Peyer's patch (tissue), 4 donors: ENCODE results near the gene KIAA0040. TPM values are rescaled to one million over a fixed set of nuclear protein-coding genes. Genes with fewer than 3 reads are reported as not detected.

Experiments
- DNase-seq, 3 donors: peaks; one replicate each; pipeline ENCODE4 v3.0.0-alpha.2; 2017 to 2019
- H3K27ac ChIP-seq, 4 donors: fragments of 200-600 bp; sonication (generic); one replicate each; pipeline ENCODE4 v1.5.1; 2016 to 2019
- H3K27me3 ChIP-seq, 2 donors: fragments of 200-600 bp; sonication (generic); one replicate each; pipeline ENCODE4 v1.5.1; 2019
- H3K36me3 ChIP-seq, 3 donors: fragments of 200-600 bp; sonication (generic); one replicate each; pipeline ENCODE4 v1.5.1; 2016 to 2019
- H3K4me1 ChIP-seq, 4 donors: fragments of 200-600 bp; sonication (generic); one replicate each; pipeline ENCODE4 v1.5.1; 2016 to 2019
- H3K4me3 ChIP-seq, 4 donors: fragments of 200-600 bp; sonication (generic); 1 replicate in 3 of 4; 2 replicates in 1 of 4; pipeline ENCODE4 v1.5.1; 2016 to 2019; ENCODE audit warnings: mild to moderate bottlenecking in 1 of 4
- H3K9me3 ChIP-seq, 4 donors: fragments of 200-600 bp; sonication (generic); one replicate each; pipeline ENCODE4 v1.5.1; 2016 to 2019; ENCODE audit warnings: mild to moderate bottlenecking in 1 of 4
- POLR2A ChIP-seq, 2 donors: fragments of 450-650 bp; IDR thresholded peaks; one replicate each; pipeline ENCODE4 v1.5.1; 2017; ENCODE audit warnings: antibody characterized with exemption in 2 of 2, mild to moderate bottlenecking in 2 of 2, moderate library complexity in 2 of 2
- total RNA-seq, 4 donors: library from RNA; depleted of rRNA; stranded (reverse); fragments of >200 nt; gene quantifications; one replicate each; pipeline ENCODE4 v1.1.0, GENCODE V29; 2016
- TF ChIP-seq, protein P1 (sequence below), 6 experiments: fragments of 450-650 bp in 4 of 6; fragments of 200-600 bp in 2 of 6; sonication (generic) in 1 of 6; IDR thresholded peaks; one replicate each; pipeline ENCODE4 v1.5.1; 2017 to 2019; ENCODE audit warnings: antibody characterized with exemption in 6 of 6, mild to moderate bottlenecking in 3 of 6, moderate library complexity in 1 of 6

Gene KIAA0040
- total RNA-seq, 4 donors from 2014 or later, result 9.7 to 52.8 (median 10.3) TPM

DNA sequence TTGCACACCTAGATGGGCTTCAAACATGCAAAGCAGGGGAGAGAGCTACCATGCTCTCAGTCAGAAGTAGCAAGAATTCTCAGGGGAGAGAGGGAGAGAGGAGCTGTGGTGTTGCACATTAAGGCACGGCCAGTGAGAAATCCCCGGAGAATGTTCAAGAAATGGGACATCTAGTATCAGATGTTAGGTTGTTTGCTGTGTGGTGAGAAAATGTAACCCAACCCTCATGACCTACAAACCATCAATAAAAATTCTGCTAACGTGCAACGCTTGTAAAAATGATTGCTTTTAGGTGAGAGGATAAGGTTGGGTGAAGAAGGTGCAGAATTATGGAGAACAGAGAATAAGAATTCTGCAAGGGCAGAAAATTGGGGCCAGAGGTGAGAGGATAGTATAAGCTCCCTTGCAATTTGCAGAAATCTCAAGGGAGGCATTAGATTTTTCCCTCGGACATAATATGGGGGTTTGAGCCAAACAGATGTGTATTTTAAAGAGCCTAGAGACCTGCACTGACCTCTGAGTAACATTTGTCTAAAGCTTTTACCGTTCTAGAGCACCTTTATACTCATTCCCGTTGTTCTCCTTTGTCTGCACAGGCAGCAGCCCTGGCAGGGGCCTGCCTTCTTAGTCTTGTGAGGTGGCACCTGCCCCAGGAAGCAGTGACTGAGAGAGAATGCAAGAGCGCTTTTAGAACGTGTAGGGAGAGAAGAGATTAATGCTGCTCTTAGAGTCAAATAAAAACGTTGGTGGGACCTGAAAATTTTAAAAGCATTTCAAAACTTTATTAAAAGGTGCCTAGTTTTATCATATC, 25.4 kb upstream of the KIAA0040 start:
- no peaks in the 10 kb centered on the region for H3K36me3 ChIP-seq
- DNase-seq, result no peak

DNA sequence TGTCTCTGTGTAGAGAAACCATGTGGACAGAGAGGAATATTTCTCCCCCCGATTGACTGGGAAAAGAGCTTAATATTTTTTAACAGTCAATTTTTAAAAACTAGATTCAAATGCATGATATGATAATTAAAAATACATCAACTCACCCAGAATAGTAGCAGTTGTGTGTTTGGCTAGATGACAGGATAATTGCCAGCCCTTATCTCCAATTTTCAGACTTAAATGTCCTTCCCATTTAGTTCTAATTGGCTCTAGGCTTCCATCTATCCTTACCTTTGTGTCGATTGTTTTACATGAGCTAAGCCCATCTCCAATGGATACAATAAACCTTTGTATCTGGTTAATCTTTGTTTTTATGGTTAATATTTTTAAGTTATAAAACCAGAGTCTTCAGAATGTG, 23.9 kb upstream of the KIAA0040 start:
- no peak for DNase-seq
- no peaks in the 10 kb centered on the region for H3K27me3 ChIP-seq
- no peak for TF ChIP-seq POLR2A (IDR thresholded peaks at IDR 0.05)
- TF ChIP-seq, protein P1, sequence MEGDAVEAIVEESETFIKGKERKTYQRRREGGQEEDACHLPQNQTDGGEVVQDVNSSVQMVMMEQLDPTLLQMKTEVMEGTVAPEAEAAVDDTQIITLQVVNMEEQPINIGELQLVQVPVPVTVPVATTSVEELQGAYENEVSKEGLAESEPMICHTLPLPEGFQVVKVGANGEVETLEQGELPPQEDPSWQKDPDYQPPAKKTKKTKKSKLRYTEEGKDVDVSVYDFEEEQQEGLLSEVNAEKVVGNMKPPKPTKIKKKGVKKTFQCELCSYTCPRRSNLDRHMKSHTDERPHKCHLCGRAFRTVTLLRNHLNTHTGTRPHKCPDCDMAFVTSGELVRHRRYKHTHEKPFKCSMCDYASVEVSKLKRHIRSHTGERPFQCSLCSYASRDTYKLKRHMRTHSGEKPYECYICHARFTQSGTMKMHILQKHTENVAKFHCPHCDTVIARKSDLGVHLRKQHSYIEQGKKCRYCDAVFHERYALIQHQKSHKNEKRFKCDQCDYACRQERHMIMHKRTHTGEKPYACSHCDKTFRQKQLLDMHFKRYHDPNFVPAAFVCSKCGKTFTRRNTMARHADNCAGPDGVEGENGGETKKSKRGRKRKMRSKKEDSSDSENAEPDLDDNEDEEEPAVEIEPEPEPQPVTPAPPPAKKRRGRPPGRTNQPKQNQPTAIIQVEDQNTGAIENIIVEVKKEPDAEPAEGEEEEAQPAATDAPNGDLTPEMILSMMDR (IDR thresholded peaks at IDR 0.05), result no peak
- H3K4me1 ChIP-seq, result peaks cover 0 to 5% (median 0%) of the 10 kb centered on the region in 4 donors
- no peak overlapping the region for H3K27ac ChIP-seq
- no peak overlapping the region for H3K4me3 ChIP-seq
- no peaks in the 10 kb centered on the region for H3K36me3 ChIP-seq
- no peaks in the 10 kb centered on the region for H3K9me3 ChIP-seq

More for the DNA sequence above, 25.4 kb upstream of the KIAA0040 start:
- Histone ChIP-seq H3K27ac (no peak overlapping the region), H3K27me3 (no peaks in the 10 kb centered on the region), H3K9me3 (no peaks in the 10 kb centered on the region), H3K4me1 (peaks cover 0 to 7% (median 0%) of the 10 kb centered on the region in 4 donors), H3K4me3 (no peak overlapping the region)
- TF ChIP-seq, protein P1 (IDR thresholded peaks at IDR 0.05), result no peak
- no peak for TF ChIP-seq POLR2A (IDR thresholded peaks at IDR 0.05)

DNA sequence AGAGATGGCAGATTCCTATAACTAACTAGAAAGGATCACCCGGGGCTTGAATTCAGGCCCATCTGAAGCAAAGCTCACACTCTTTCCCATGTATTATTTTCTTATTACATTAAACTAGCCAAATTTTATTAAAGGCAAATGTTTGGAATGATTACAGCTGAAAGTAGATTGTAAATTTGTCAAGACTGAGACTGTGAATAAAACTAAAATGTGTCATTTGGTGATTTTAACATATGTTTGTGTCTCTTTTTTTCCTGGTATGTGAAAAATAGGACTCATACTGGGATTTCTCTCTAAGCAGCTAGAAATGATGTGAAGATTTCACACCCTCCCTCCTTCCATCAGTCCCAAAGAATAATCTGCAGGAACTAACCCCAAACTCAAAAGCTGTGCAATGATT, 19.1 kb upstream of the KIAA0040 start:
- DNase-seq, result no peak
- no peak overlapping the region for H3K27ac ChIP-seq
- no peaks in the 10 kb centered on the region for H3K27me3 ChIP-seq
- no peaks in the 10 kb centered on the region for H3K9me3 ChIP-seq
- H3K4me3 ChIP-seq, result no peak overlapping the region
- TF ChIP-seq POLR2A (IDR thresholded peaks at IDR 0.05), result no peak
- TF ChIP-seq, protein P1 (IDR thresholded peaks at IDR 0.05), result no peak
- H3K36me3 ChIP-seq, result no peaks in the 10 kb centered on the region
- peaks cover 0 to 11% (median 3%) of the 10 kb centered on the region in 4 donors for H3K4me1 ChIP-seq

GRCh38 chr1:175210744-175211143, 18.2 kb upstream of the KIAA0040 start:
- Histone ChIP-seq H3K9me3 (no peaks in the 10 kb centered on the region), H3K4me1 (peaks cover 0 to 11% (median 3%) of the 10 kb centered on the region in 4 donors), H3K4me3 (no peak overlapping the region), H3K36me3 (no peaks in the 10 kb centered on the region), H3K27me3 (no peaks in the 10 kb centered on the region), H3K27ac (peak overlapping the region in 2 of 4 donors; percentile 6 to 8)
- TF ChIP-seq POLR2A (IDR thresholded peaks at IDR 0.05), result no peak
- TF ChIP-seq, protein P1 (IDR thresholded peaks at IDR 0.05), result no peak
- no peak for DNase-seq

GRCh38 chr1:175209493-175209921, 16.9 kb upstream of the KIAA0040 start:
- H3K36me3 ChIP-seq, result no peaks in the 10 kb centered on the region
- no peak for DNase-seq
- TF ChIP-seq, protein P1 (IDR thresholded peaks at IDR 0.05), result no peak
- no peak for TF ChIP-seq POLR2A (IDR thresholded peaks at IDR 0.05)
- H3K27me3 ChIP-seq, result no peaks in the 10 kb centered on the region
- no peaks in the 10 kb centered on the region for H3K9me3 ChIP-seq
- peaks cover 0 to 11% (median 3%) of the 10 kb centered on the region in 4 donors for H3K4me1 ChIP-seq
- peak overlapping the region; percentile 55 to 83 (median 74) for H3K27ac ChIP-seq
- H3K4me3 ChIP-seq, result no peak overlapping the region
